Activated CD8-positive, alpha-beta T cell treated with anti-CD3 and anti-CD28 coated beads for 36 hours (primary cell): ENCODE measurements around the gene SLC2A4. TPM values are rescaled to one million over a fixed set of nuclear protein-coding genes. Genes with fewer than 3 reads are reported as not detected.
A peak's percentile ranks its signal among the peaks of the same experiment; 100 is the strongest.

ENCODE experiments used
- ATAC-seq: fragments of 200-7000 bp; cut with Tn5 transposase; one replicate; pipeline ENCODE4 v1.10.0; 2021; ENCODE audit warnings: mild to moderate bottlenecking, moderate library complexity
- CTCF ChIA-PET: fragments of 350-600 bp; sonication (Branson Sonifier 250); formaldehyde crosslinking; loops from one replicate; lab custom pipeline; 2021; ENCODE audit warnings: antibody characterized with exemption; lab: Charles Lee
- POLR2A ChIA-PET: fragments of 350-600 bp; sonication (Branson Sonifier 250); formaldehyde crosslinking; loops from one replicate; lab custom pipeline; 2021; ENCODE audit warnings: antibody characterized with exemption; lab: Charles Lee
- DNase-seq: peaks from one replicate; pipeline ENCODE4 v3.0.0-alpha.2; 2020
- H3K27ac Mint-ChIP-seq: one replicate; pipeline ENCODE4 v1.8.0; 2021; ENCODE audit warnings: mild to moderate bottlenecking, mixed read lengths
- H3K27me3 Mint-ChIP-seq: one replicate; pipeline ENCODE4 v1.8.0; 2021; ENCODE audit warnings: mixed read lengths
- H3K36me3 Mint-ChIP-seq: one replicate; pipeline ENCODE4 v1.8.0; 2021; ENCODE audit warnings: low read depth, mixed read lengths
- H3K4me1 Mint-ChIP-seq: one replicate; pipeline ENCODE4 v1.8.0; 2021; ENCODE audit warnings: low read depth, mixed read lengths
- H3K4me3 Mint-ChIP-seq: one replicate; pipeline ENCODE4 v1.8.0; 2021; ENCODE audit warnings: mild to moderate bottlenecking, moderate library complexity, mixed read lengths
- H3K9me3 Mint-ChIP-seq: one replicate; pipeline ENCODE4 v1.8.0; 2021; ENCODE audit warnings: mixed read lengths
- intact Hi-C: fragments of 100-400 bp; cut with micrococcal nuclease; formaldehyde crosslinking; loops from one replicate; pipeline ENCODE4 v1.10.0; 2022
- total RNA-seq, 2 experiments: library from RNA; stranded (reverse); gene quantifications; one replicate each; pipeline ENCODE4 v1.2.3, GENCODE V29; 2021
- TF ChIP-seq, protein P1 (sequence below): fragments of 200-600 bp; IDR thresholded peaks from one replicate; pipeline ENCODE4 v1.8.0; 2022; ENCODE audit warnings: antibody characterized with exemption, mild to moderate bottlenecking

The SLC2A4 gene
- under 1 TPM; 0.07 to 0.25 TPM for total RNA-seq

DNA sequence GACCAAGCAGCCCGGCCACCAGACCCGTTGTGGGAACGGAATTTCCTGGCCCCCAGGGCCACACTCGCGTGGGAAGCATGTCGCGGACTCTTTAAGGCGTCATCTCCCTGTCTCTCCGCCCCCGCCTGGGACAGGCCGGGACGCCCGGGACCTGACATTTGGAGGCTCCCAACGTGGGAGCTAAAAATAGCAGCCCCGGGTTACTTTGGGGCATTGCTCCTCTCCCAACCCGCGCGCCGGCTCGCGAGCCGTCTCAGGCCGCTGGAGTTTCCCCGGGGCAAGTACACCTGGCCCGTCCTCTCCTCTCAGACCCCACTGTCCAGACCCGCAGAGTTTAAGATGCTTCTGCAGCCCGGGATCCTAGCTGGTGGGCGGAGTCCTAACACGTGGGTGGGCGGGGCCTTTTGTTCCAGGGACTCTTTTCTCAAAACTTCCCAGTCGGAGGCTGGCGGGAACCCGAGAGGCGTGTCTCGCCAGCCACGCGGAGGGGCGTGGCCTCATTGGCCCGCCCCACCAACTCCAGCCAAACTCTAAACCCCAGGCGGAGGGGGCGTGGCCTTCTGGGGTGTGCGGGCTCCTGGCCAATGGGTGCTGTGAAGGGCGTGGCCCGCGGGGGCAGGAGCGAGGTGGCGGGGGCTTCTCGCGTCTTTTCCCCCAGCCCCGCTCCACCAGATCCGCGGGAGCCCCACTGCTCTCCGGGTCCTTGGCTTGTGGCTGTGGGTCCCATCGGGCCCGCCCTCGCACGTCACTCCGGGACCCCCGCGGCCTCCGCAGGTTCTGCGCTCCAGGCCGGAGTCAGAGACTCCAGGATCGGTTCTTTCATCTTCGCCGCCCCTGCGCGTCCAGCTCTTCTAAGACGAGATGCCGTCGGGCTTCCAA is at the start of gene SLC2A4:
Gene SLC2A4, plus strand, starts transcription at position 645 of the 879 bp plus-strand sequence. Its CDS starts 217 bp downstream, at position 862.
- no peaks in the 10 kb centered on the region for H3K36me3 Mint-ChIP-seq
- POLR2A ChIA-PET = interaction anchor here (0.5 to 2.6 kb wide), 14 partner anchors 9 to 155 kb away, joined by 3 to 15 read pairs (median 4); partner anchors contain the start of gene ACAP1
- peak within 1 kb of the TSS; percentile 57 for H3K27ac Mint-ChIP-seq
- CTCF ChIA-PET = interaction anchor here (0.7 to 10.3 kb wide), 11 partner anchors 11 to 436 kb away, joined by 3 to 144 read pairs (median 6); partner anchors contain the start of genes ACAP1, DNAH2 and TMEM95
- H3K4me1 Mint-ChIP-seq = peaks cover 19% of the 10 kb centered on the region
- H3K9me3 Mint-ChIP-seq = no peaks in the 10 kb centered on the region
- DNase-seq (peak; percentile 94), ATAC-seq (peak; percentile 85)
- H3K4me3 Mint-ChIP-seq = peak within 1 kb of the TSS; percentile 73
- TF ChIP-seq, protein P1, sequence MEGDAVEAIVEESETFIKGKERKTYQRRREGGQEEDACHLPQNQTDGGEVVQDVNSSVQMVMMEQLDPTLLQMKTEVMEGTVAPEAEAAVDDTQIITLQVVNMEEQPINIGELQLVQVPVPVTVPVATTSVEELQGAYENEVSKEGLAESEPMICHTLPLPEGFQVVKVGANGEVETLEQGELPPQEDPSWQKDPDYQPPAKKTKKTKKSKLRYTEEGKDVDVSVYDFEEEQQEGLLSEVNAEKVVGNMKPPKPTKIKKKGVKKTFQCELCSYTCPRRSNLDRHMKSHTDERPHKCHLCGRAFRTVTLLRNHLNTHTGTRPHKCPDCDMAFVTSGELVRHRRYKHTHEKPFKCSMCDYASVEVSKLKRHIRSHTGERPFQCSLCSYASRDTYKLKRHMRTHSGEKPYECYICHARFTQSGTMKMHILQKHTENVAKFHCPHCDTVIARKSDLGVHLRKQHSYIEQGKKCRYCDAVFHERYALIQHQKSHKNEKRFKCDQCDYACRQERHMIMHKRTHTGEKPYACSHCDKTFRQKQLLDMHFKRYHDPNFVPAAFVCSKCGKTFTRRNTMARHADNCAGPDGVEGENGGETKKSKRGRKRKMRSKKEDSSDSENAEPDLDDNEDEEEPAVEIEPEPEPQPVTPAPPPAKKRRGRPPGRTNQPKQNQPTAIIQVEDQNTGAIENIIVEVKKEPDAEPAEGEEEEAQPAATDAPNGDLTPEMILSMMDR = no peak
- intact Hi-C loops = loop anchor here (2.0 kb wide), 1 partner anchor 13 kb away; the partner anchor contains the start of gene YBX2
- peaks cover 16% of the 10 kb centered on the region for H3K27me3 Mint-ChIP-seq

DNA sequence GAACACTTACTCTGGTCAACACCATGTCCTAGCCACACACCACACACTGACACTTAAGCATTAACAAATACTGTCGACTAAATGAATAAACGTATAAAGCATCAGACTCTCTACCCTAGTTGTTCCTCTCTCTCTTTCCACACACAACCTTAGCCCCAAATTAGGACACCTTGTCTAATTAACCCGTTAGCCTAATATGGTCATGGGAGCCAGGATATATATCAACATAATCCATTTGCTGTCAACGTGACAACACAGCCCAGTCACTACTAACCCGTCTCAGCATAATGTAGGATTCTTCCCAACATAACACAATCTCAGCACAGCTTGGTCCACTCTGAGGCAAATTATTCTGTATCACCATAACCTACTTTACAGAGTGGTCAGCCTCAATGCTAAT is 49.4 kb upstream of the SLC2A4 start:
- peaks cover 59% of the 10 kb centered on the region for H3K36me3 Mint-ChIP-seq
- peaks cover 2% of the 10 kb centered on the region for H3K27me3 Mint-ChIP-seq
- peak overlapping the region; percentile 48 for H3K27ac Mint-ChIP-seq
- no peaks in the 10 kb centered on the region for H3K9me3 Mint-ChIP-seq
- H3K4me3 Mint-ChIP-seq = peak overlapping the region; percentile 99
- intact Hi-C loops = no loop called here
- H3K4me1 Mint-ChIP-seq = peaks cover 51% of the 10 kb centered on the region
- DNase-seq = no peak
- ChIA-PET CTCF (interaction anchor here (4.3 kb wide), 1 partner anchor 12 kb away, joined by 22 read pairs; the partner anchor contains the start of genes ACADVL and DLG4), POLR2A (interaction anchor here (15.6 kb wide), 1 partner anchor 13 kb away, joined by 261 read pairs; the partner anchor contains the start of genes ACADVL and DLG4)
- TF ChIP-seq, protein P1 = no peak
- ATAC-seq = no peak

DNA sequence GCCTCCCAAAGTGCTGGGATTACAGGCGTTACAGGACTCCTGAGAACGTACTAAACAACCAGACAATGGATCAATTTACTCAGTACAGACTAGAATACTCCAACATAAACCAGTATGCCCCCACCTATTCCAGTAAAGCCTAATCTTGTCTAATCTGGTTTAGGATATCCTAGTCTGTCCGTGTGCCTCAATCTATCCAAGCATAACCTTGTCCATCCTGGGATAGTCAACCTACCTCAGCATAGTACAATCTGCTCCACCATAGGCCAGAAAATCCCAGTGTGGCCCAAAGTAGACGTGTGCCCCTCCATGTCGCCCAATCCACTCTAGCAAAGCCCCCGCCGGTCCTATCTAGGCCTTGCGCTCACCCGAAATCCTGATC is 47.8 kb upstream of the SLC2A4 start:
- intact Hi-C loops = no loop called here
- Mint-ChIP-seq H3K9me3 (no peaks in the 10 kb centered on the region), H3K4me3 (peak overlapping the region; percentile 99)

DNA sequence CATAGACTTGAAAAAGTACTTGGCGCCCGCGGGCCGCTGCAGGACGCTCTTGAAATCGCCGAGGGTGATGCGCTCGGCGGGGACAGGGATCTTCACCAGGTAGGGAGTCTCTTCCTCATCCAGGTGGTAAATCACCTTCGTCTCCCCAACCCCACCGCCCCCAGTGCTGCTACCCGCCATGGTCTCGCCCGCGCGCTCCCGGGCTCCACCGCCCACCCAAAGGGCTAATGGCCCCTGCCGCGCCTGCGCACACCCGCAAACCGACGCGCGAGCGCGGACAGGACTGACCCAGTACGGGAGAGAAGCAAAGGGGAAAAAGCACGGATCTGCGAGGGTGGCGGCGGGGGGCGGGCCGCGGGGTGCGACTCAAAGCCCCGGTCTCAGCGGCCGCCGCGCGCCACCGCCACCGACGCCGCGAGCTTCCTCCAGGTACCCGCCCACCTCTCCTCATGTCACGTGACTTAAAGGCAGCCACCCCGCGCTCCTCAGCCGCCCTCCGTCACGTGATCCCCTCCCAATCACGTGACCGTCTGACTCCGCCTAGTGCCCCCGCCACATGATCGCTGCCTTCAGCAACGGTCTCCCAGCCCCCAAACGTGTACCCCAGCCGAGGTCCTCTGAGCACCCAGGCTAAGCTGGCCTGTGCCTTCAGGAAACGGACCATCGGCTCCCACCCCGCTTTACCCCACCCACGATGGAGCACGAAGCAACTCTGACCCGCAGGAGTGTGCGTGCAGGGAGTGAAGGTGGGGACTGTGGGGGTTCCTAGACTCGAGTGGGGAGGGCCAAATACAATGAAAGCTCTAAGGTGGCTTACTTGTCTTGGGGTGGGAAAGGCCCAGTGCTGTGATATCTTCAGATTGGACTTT is 47.2 kb upstream of the SLC2A4 start, which contains the start of gene DVL2:
Gene DVL2, minus strand, starts transcription at position 435 of the 869 bp plus-strand sequence. Its CDS starts 255 bp downstream, at position 180.
- ATAC-seq (peak; percentile 48), DNase-seq (peak; percentile 98)
- intact Hi-C loops = no loop called here
- TF ChIP-seq, protein P1 = no peak
- Mint-ChIP-seq H3K9me3 (no peaks in the 10 kb centered on the region), H3K36me3 (peaks cover 43% of the 10 kb centered on the region), H3K4me1 (peaks cover 44% of the 10 kb centered on the region), H3K27me3 (peaks cover 2% of the 10 kb centered on the region), H3K27ac (peak within 1 kb of the TSS; percentile 96), H3K4me3 (peak within 1 kb of the TSS; percentile 99)
- CTCF ChIA-PET = interaction anchor here (1.0 to 4.3 kb wide), 3 partner anchors 14 to 188 kb away, joined by 4 to 22 read pairs (median 5); partner anchors contain the start of genes ACADVL and DLG4
- POLR2A ChIA-PET = interaction anchor here (0.8 to 15.6 kb wide), 9 partner anchors 9 to 252 kb away, joined by 3 to 261 read pairs (median 4); partner anchors contain the start of genes ACADVL, DLG4 and GABARAP

More for the DNA sequence above, 47.8 kb upstream of the SLC2A4 start:
- Mint-ChIP-seq H3K27ac (peak overlapping the region; percentile 96), H3K4me1 (peaks cover 46% of the 10 kb centered on the region), H3K36me3 (peaks cover 49% of the 10 kb centered on the region), H3K27me3 (peaks cover 2% of the 10 kb centered on the region)
- ATAC-seq = peak; percentile 15
- DNase-seq = no peak
- ChIA-PET CTCF (interaction anchor here (1.0 to 4.3 kb wide), 3 partner anchors 13 to 188 kb away, joined by 4 to 22 read pairs (median 5); partner anchors contain the start of genes ACADVL and DLG4), POLR2A (interaction anchor here (1.0 to 15.6 kb wide), 7 partner anchors 8 to 104 kb away, joined by 3 to 261 read pairs (median 4); partner anchors contain the start of genes ACADVL, DLG4 and GABARAP)
- TF ChIP-seq, protein P1 = no peak
